ENCODE results near the gene DPH1.

DPH1 gene

GRCh38 chr17:2048805-2049204, 18.9 kb downstream of the DPH1 start:
- TF ChIP-seq EZH2phosphoT487 (IDR thresholded peaks at IDR 0.05; ENCODE audit: borderline replicate concordance) = no peak
- no peaks in the 10 kb centered on the region for H3K27me3 ChIP-seq (ENCODE audit: insufficient read depth, low read length, poor library complexity, severe bottlenecking)
- H3K9ac ChIP-seq (ENCODE audit: low read depth, low read length, poor library complexity, severe bottlenecking) = no peak overlapping the region
- no peak overlapping the region for H3K4me3 ChIP-seq (ENCODE audit: low read length, poor library complexity, severe bottlenecking)
- H3K4me2 ChIP-seq (ENCODE audit: low read depth, low read length, poor library complexity, severe bottlenecking) = peak overlapping the region; percentile 79
- no peaks in the 10 kb centered on the region for H3K9me2 ChIP-seq (replicated peaks; ENCODE audit: low read depth, low read length)
- no peak overlapping the region for H2AFZ ChIP-seq (ENCODE audit: low read length)
- no peaks in the 10 kb centered on the region for H3K9me3 ChIP-seq (ENCODE audit: insufficient read depth, low read depth, low read length)
- H4K20me1 ChIP-seq (ENCODE audit: insufficient read depth, low read length, poor library complexity, severe bottlenecking) = peaks cover 6% of the 10 kb centered on the region
- H3K36me3 ChIP-seq (ENCODE audit: insufficient read depth, low read length) = no peaks in the 10 kb centered on the region
- H3K79me2 ChIP-seq (ENCODE audit: insufficient read depth, low read length) = peaks cover 2% of the 10 kb centered on the region; the same call in 1 of the 2 replicates
- H3K4me1 ChIP-seq (ENCODE audit: insufficient read depth, low read length, poor library complexity, severe bottlenecking) = peaks cover 9% of the 10 kb centered on the region
- no peaks in the 10 kb centered on the region for H3F3A ChIP-seq (ENCODE audit: low read depth)

- Histone ChIP-seq H3K4me2 (ENCODE audit: low read depth, low read length, poor library complexity, severe bottlenecking) (peak overlapping the region; percentile 79), H3K27me3 (ENCODE audit: insufficient read depth, low read length, poor library complexity, severe bottlenecking) (no peaks in the 10 kb centered on the region), H3K9me2 (replicated peaks; ENCODE audit: low read depth, low read length) (no peaks in the 10 kb centered on the region), H3F3A (ENCODE audit: low read depth) (no peaks in the 10 kb centered on the region), H4K20me1 (ENCODE audit: insufficient read depth, low read length, poor library complexity, severe bottlenecking) (peaks cover 6% of the 10 kb centered on the region), H3K79me2 (ENCODE audit: insufficient read depth, low read length) (no peaks in the 10 kb centered on the region), H3K9me3 (ENCODE audit: insufficient read depth, low read depth, low read length) (no peaks in the 10 kb centered on the region), H3K36me3 (ENCODE audit: insufficient read depth, low read length) (no peaks in the 10 kb centered on the region), H3K4me3 (ENCODE audit: low read length, poor library complexity, severe bottlenecking) (peak overlapping the region; percentile 81), H3K4me1 (ENCODE audit: insufficient read depth, low read length, poor library complexity, severe bottlenecking) (peaks cover 17% of the 10 kb centered on the region), H3K9ac (ENCODE audit: low read depth, low read length, poor library complexity, severe bottlenecking) (no peak overlapping the region), H2AFZ (ENCODE audit: low read length) (no peak overlapping the region; the same call in 1 of the 2 replicates)
- TF ChIP-seq EZH2phosphoT487 (IDR thresholded peaks at IDR 0.05; ENCODE audit: borderline replicate concordance) (no peak), CTCF (conservative IDR thresholded peaks at IDR 0.05; ENCODE audit: low read length) (no peak)
Observed at GRCh38 chr17:2049333-2050299, 19.7 kb downstream of the DPH1 start.

- Histone ChIP-seq H3K4me2 (ENCODE audit: low read depth, low read length, poor library complexity, severe bottlenecking) (peak overlapping the region; percentile 53), H3K79me2 (ENCODE audit: insufficient read depth, low read length) (no peaks in the 10 kb centered on the region), H2AFZ (ENCODE audit: low read length) (no peak overlapping the region), H3K9ac (ENCODE audit: low read depth, low read length, poor library complexity, severe bottlenecking) (no peak overlapping the region), H3K4me1 (ENCODE audit: insufficient read depth, low read length, poor library complexity, severe bottlenecking) (peaks cover 22% of the 10 kb centered on the region), H3F3A (ENCODE audit: low read depth) (no peaks in the 10 kb centered on the region), H3K9me2 (replicated peaks; ENCODE audit: low read depth, low read length) (no peaks in the 10 kb centered on the region), H3K27me3 (ENCODE audit: insufficient read depth, low read length, poor library complexity, severe bottlenecking) (no peaks in the 10 kb centered on the region), H4K20me1 (ENCODE audit: insufficient read depth, low read length, poor library complexity, severe bottlenecking) (peaks cover 6% of the 10 kb centered on the region), H3K36me3 (ENCODE audit: insufficient read depth, low read length) (no peaks in the 10 kb centered on the region), H3K9me3 (ENCODE audit: insufficient read depth, low read depth, low read length) (no peaks in the 10 kb centered on the region), H3K4me3 (ENCODE audit: low read length, poor library complexity, severe bottlenecking) (peak overlapping the region; percentile 69)
- no peak for TF ChIP-seq CTCF (conservative IDR thresholded peaks at IDR 0.05; ENCODE audit: low read length)
- no peak for TF ChIP-seq EZH2phosphoT487 (IDR thresholded peaks at IDR 0.05; ENCODE audit: borderline replicate concordance)
Observed at GRCh38 chr17:2050300-2051060, 20.5 kb downstream of the DPH1 start.
